ENCODE results near the gene TTLL1. TPM values are rescaled to one million over a fixed set of nuclear protein-coding genes. Genes with fewer than 3 reads are reported as not detected.

The TTLL1 gene
- total RNA-seq, 1 experiment from 2014 or later, result 4.3 TPM

- TF ChIP-seq EZH2 (IDR thresholded peaks at IDR 0.05), result no peak
Measured at GRCh38 chr22:43008509-43008908, 80.7 kb downstream of the TTLL1 start (continued).

DNA sequence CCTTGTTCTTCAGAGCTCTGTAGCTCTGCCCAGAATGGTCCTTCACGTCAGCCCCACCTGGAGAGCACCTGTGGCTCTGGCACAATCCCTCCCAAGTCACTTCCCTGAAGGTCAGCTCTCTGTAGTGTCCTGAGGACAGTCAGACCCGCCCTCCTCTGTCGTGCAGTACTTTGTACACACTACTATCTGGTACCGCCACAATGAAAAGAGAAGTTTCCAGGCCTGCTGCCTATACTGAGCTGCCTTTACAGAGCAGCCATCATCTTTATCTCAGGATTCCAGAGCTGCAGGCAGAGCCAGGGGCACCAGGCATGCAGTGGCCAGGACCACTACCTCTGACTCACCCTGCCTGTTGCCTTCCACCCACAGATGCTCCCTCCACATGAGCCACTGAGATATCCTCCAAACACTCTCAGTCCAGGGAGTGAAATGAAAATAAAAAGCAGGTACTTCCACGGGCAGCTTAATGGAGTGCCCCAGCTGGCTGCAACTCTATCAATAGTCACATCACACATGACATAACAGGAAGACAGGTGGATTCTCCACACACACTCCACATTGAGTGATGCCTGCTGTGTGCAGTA is 81.6 kb downstream of the TTLL1 start:
- DNase-seq (ENCODE audit: low read depth, low spot score) (no peak), ATAC-seq (0 out of 2 replicates have a peak, but pooled peaks have one; percentile 30)
- no peaks in the 10 kb centered on the region for H3K9me3 ChIP-seq (ENCODE audit: control insufficient read depth in 1 of 2, insufficient read depth in 1 of 2, low read depth in 1 of 2, low read length in 2 of 2)
- H3K9ac ChIP-seq (ENCODE audit: low read length), result no peak overlapping the region
- ChIA-PET POLR2A (no interaction called here), RAD21 (ENCODE audit: low non-redundant PET in 1 of 2, low total read pairs in 2 of 2, uncharacterized antibody in 2 of 2, unreplicated experiment in 2 of 2) (interaction anchor here in 1 of 2 experiments (0.7 kb wide), 1 partner anchor 102 kb away, joined by 4 read pairs; no protein-coding TSS in a partner anchor), CTCF (interaction anchor here (1.2 kb wide), 1 partner anchor 17 kb away, joined by 3 read pairs; no protein-coding TSS in a partner anchor)
- H4K20me1 ChIP-seq (ENCODE audit: insufficient read depth), result peaks cover 7% of the 10 kb centered on the region; the same call in 1 of the 2 replicates
- BruUV-seq (replicated peaks), result no TSS peak
- no peaks in the 10 kb centered on the region for H3K9me2 ChIP-seq (ENCODE audit: insufficient read depth)
- H2AFZ ChIP-seq (ENCODE audit: low read depth, low read length, poor library complexity, severe bottlenecking), result no peak overlapping the region
- H3K27me3 ChIP-seq (ENCODE audit: insufficient read depth, low read length), result no peaks in the 10 kb centered on the region
- no peaks in the 10 kb centered on the region for H3K36me3 ChIP-seq (ENCODE audit: control insufficient read depth in 1 of 2, insufficient read depth in 2 of 2, low read length in 2 of 2)
- intact Hi-C loops (cut with micrococcal nuclease), result no loop called here
- H3K79me2 ChIP-seq (ENCODE audit: insufficient read depth, low read length), result peaks cover 88% of the 10 kb centered on the region
- H3K4me3 ChIP-seq (replicated peaks in 1 of 2; ENCODE audit: low read depth in 1 of 2, low read length in 2 of 2), result no peak overlapping the region
- peaks cover 44 to 63% of the 10 kb centered on the region in 2 experiments for H3K4me1 ChIP-seq (ENCODE audit: control insufficient read depth in 1 of 2, insufficient read depth in 2 of 2, low read length in 2 of 2)
- TF ChIP-seq RAD21 (IDR thresholded peaks at IDR 0.05; ENCODE audit: low read depth) (no peak), SRF (IDR thresholded peaks at IDR 0.05; ENCODE audit: low read depth) (no peak), POLR2A (IDR thresholded peaks at IDR 0.05; ENCODE audit: borderline replicate concordance, extremely low read depth, insufficient read depth, insufficient read length) (no peak), CEBPB (IDR thresholded peaks at IDR 0.05; ENCODE audit: low read depth) (no peak), REST (IDR thresholded peaks at IDR 0.05; ENCODE audit: low read depth) (no peak), MAX (IDR thresholded peaks at IDR 0.05) (no peak), TCF7L2 (IDR thresholded peaks at IDR 0.05; ENCODE audit: borderline replicate concordance, extremely low read depth, insufficient read depth, insufficient read length) (no peak), ZFX (IDR thresholded peaks at IDR 0.05) (no peak)
- TF ChIP-seq, protein P1, sequence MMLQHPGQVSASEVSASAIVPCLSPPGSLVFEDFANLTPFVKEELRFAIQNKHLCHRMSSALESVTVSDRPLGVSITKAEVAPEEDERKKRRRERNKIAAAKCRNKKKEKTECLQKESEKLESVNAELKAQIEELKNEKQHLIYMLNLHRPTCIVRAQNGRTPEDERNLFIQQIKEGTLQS (IDR thresholded peaks at IDR 0.05), result no peak
- H3K27ac ChIP-seq (ENCODE audit: low read depth, low read length), result no peak overlapping the region
- H3K4me2 ChIP-seq (ENCODE audit: low read length), result peak overlapping the region; percentile 40
